Endothelial cell (in vitro differentiated cells): Measurements from ENCODE around the gene CAPN8. TPM values are rescaled to one million over a fixed set of nuclear protein-coding genes. Genes with fewer than 3 reads are reported as not detected.
A peak's percentile ranks its signal among the peaks of the same experiment; 100 is the strongest.

Experiments
- DNase-seq: peaks from one replicate; pipeline ENCODE4 v3.0.0; 2021; ENCODE audit warnings: low spot score
- H3K27ac Mint-ChIP-seq: one replicate; pipeline ENCODE4 v1.8.0; 2021; ENCODE audit warnings: mixed read lengths, inconsistent platforms; ENCODE audit not compliant: unreplicated experiment
- H3K27me3 Mint-ChIP-seq: one replicate; pipeline ENCODE4 v1.8.0; 2021; ENCODE audit warnings: mild to moderate bottlenecking, moderate library complexity, mixed read lengths, inconsistent platforms; ENCODE audit not compliant: unreplicated experiment
- H3K36me3 Mint-ChIP-seq: one replicate; pipeline ENCODE4 v1.8.0; 2021; ENCODE audit warnings: mild to moderate bottlenecking, low read depth, mixed read lengths, inconsistent platforms; ENCODE audit not compliant: unreplicated experiment
- H3K4me1 Mint-ChIP-seq: one replicate; pipeline ENCODE4 v1.8.0; 2021; ENCODE audit warnings: mild to moderate bottlenecking, mixed read lengths, inconsistent platforms; ENCODE audit not compliant: unreplicated experiment
- H3K4me3 Mint-ChIP-seq: one replicate; pipeline ENCODE4 v1.8.0; 2021; ENCODE audit warnings: mild to moderate bottlenecking, mixed read lengths, inconsistent platforms; ENCODE audit not compliant: unreplicated experiment
- H3K9me3 Mint-ChIP-seq: one replicate; pipeline ENCODE4 v1.8.0; 2021; ENCODE audit warnings: mixed read lengths, inconsistent platforms; ENCODE audit not compliant: unreplicated experiment
- CTCF ChIP-seq: fragments of 200-600 bp; sonication (generic); IDR thresholded peaks from one replicate; pipeline ENCODE4 v1.5.0; 2021; ENCODE audit warnings: antibody characterized with exemption; ENCODE audit not compliant: unreplicated experiment
- total RNA-seq: library from RNA; stranded (reverse); fragmentation: NEBNext Ultra II Directional; extraction: Animal tissue kit (Norgen Biotek cat#: 25700); gene quantifications from one replicate; pipeline ENCODE4 v1.2.1, GENCODE V29; 2021; ENCODE audit not compliant: unreplicated experiment

Gene CAPN8
- total RNA-seq, 1 donor from 2014 or later: 0.13 TPM

GRCh38 chr1:223531742-223532341, 133.7 kb downstream of the CAPN8 start:
- Mint-ChIP-seq H3K9me3 (no peaks in the 10 kb centered on the region), H3K4me1 (peaks cover 13% of the 10 kb centered on the region), H3K4me3 (no peak overlapping the region), H3K27ac (no peak overlapping the region), H3K36me3 (no peaks in the 10 kb centered on the region), H3K27me3 (peaks cover 8% of the 10 kb centered on the region)
- TF ChIP-seq CTCF: peak; percentile 75
- peak; percentile 76 for DNase-seq

- no peaks in the 10 kb centered on the region for H3K27me3 Mint-ChIP-seq
These were observed 139.5 kb downstream of the CAPN8 start for GRCh38 chr1:223525957-223526356.

GRCh38 chr1:223525546-223525945, 140.0 kb downstream of the CAPN8 start:
- no peak overlapping the region for H3K27ac Mint-ChIP-seq
- peaks cover 3% of the 10 kb centered on the region for H3K36me3 Mint-ChIP-seq
- no peak for TF ChIP-seq CTCF
- H3K9me3 Mint-ChIP-seq: no peaks in the 10 kb centered on the region
- H3K4me3 Mint-ChIP-seq: no peak overlapping the region
- no peak for DNase-seq
- H3K4me1 Mint-ChIP-seq: peaks cover 9% of the 10 kb centered on the region
- H3K27me3 Mint-ChIP-seq: no peaks in the 10 kb centered on the region

More at GRCh38 chr1:223525957-223526356, 139.5 kb downstream of the CAPN8 start:
- H3K4me1 Mint-ChIP-seq: peaks cover 9% of the 10 kb centered on the region
- no peak for DNase-seq
- H3K36me3 Mint-ChIP-seq: peaks cover 3% of the 10 kb centered on the region
- no peak overlapping the region for H3K4me3 Mint-ChIP-seq
- no peaks in the 10 kb centered on the region for H3K9me3 Mint-ChIP-seq
- no peak for TF ChIP-seq CTCF
- H3K27ac Mint-ChIP-seq: no peak overlapping the region

- no peaks in the 10 kb centered on the region for H3K27me3 Mint-ChIP-seq
- no peak overlapping the region for H3K4me3 Mint-ChIP-seq
- H3K4me1 Mint-ChIP-seq: peaks cover 9% of the 10 kb centered on the region
- no peak overlapping the region for H3K27ac Mint-ChIP-seq
- no peak for TF ChIP-seq CTCF
- H3K36me3 Mint-ChIP-seq: peaks cover 3% of the 10 kb centered on the region
- DNase-seq: no peak
- H3K9me3 Mint-ChIP-seq: no peaks in the 10 kb centered on the region
These were observed 140.5 kb downstream of the CAPN8 start for GRCh38 chr1:223524930-223525451.

- TF ChIP-seq CTCF: no peak
- Mint-ChIP-seq H3K4me1 (no peaks in the 10 kb centered on the region), H3K27me3 (no peaks in the 10 kb centered on the region), H3K9me3 (no peaks in the 10 kb centered on the region), H3K27ac (no peak overlapping the region), H3K4me3 (no peak overlapping the region), H3K36me3 (peaks cover 6% of the 10 kb centered on the region)
- no peak for DNase-seq
These were observed 144.4 kb downstream of the CAPN8 start for GRCh38 chr1:223521150-223521549.
